HPDE6-E6E7 (cell line): ENCODE data around the gene TBX21.
"Not testable (repeated sequence)": the region's sequence is repeated elsewhere in the genome, so short reads cannot be mapped to it uniquely, and the experiment has no call there.

Experiments used
- DNase-seq: peaks from one replicate; pipeline ENCODE4 v3.0.0; 2011; ENCODE audit warnings: missing footprints; ENCODE audit errors: extremely low spot score

TBX21 gene

DNA sequence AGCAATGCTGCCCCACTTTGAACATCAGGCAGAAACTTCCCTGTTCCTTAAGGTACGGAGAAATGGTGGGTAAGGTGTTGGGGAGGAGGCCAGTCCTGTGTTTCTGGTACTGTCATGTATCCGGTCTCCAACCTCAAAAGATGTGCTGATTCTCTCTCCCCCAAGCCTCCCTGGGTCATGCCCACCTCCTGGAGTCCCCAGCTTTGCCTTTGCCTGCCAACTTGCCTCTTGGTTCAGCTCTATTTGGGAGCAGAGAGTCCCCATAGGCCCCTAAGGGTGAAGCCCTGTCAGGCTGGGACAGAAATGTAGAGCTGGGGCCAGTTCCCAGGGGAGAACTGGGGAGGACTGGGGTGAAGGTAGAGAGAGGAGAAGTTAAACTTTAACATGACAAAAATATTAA lies 1.6 kb upstream of the TBX21 start:
- no peak for DNase-seq

DNA sequence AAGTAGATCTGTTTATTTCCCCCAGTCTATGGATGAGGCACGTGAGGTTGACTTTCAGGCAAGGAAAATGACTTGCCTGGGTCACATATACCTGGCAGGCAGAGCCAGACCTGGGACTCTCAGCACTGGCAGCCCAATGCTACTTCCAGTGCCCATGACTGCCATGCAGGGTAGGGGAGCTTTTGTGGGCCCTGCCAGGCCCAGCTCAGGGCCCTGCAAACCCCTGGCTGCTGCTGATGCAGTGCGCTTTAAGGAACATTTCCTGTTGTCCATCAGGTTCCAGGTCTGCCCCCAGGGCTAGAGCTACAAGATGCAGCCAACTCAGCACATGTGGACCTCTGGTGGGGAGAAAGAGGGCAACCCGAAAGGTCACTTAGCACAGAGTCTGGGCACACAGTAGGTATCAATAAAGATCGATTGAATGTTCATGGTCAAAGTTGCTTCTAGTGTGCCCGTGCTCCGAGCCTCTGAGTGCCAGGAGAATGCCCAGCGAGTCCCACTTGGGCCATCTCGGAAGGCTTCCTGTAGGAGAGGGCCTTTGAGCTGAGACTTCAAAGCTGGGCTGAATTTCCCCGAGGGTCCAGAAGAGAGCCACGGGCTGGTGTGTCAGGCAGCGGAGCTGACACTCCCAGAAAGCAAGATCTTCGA lies 513 bp upstream of the TBX21 start:
- no peak for DNase-seq

DNA sequence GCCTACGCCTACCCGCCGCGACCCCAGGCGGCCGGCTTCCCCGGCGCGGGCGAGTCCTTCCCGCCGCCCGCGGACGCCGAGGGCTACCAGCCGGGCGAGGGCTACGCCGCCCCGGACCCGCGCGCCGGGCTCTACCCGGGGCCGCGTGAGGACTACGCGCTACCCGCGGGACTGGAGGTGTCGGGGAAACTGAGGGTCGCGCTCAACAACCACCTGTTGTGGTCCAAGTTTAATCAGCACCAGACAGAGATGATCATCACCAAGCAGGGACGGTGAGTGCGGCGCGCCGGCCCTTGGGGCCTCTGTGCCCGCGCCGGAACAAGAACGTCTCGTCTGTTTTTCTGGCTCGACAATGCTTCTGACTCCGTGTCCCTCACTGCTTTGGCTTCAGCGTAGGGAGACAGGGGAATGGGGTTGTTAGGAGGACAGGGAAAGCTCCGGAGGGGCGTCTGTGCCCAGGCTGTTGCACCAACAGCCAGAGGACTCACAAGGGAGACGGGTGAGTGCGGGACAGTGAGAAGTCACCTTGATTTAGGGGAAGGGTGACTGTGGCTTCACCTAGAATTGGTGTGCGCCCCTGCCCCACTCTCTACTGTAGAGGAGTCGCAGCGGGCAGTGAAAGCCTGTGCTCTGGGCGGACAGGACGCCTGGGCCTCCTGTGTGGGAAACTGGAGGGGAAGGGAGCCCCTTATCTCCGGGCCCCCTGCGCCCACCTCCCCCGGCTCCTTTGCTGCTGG lies 806 bp downstream of the TBX21 start:
- DNase-seq, result no peak

GRCh38 chr17:47735139-47735464 lies 2.1 kb downstream of the TBX21 start:
- DNase-seq, result no peak

GRCh38 chr17:47735536-47736011 lies 2.5 kb downstream of the TBX21 start:
- DNase-seq, result no peak

GRCh38 chr17:47736501-47737495 lies 3.8 kb downstream of the TBX21 start:
- DNase-seq, result no peak

DNA sequence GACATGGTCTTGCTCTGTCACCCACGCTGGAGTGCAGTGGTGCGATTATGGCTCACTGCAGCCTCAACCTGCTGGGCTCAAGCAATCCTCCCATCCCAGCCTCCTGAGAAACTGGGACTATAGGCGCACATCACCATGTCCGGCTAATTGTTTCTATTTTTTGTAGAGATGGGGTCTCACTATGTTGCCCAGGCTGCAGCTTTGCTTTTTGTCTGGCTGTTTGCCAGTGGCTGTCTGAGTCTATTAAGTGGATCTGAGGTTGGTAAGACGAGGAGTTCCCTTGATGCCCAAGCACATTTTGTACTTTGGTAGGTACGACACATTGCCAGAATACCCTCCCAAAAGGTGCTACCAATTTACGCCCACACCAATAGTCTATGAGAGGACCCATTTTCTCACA lies 5.1 kb downstream of the TBX21 start:
- DNase-seq, result no peak

- no peak for DNase-seq
Measured at GRCh38 chr17:47739150-47739549, 6.1 kb downstream of the TBX21 start.

DNA sequence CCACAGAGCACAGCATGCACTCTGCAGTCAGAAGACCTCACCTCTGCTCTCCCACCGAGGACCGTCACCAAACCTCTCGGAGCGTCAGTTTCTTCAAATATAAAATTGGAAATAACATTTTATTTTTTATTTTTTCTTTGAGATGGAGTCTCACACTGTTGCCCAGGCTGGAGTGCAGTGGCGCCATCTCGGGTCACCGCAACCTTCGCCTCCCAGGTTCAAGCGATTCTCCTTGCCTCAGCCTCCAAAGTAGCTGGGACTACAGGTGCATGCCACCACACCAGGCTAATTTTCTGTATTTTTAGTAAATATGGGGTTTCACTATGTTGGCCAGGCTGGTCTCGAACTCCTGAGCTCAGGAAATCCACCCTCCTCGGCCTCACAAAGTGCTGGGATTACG lies 6.9 kb downstream of the TBX21 start:
- not testable (repeated sequence) for DNase-seq

DNA sequence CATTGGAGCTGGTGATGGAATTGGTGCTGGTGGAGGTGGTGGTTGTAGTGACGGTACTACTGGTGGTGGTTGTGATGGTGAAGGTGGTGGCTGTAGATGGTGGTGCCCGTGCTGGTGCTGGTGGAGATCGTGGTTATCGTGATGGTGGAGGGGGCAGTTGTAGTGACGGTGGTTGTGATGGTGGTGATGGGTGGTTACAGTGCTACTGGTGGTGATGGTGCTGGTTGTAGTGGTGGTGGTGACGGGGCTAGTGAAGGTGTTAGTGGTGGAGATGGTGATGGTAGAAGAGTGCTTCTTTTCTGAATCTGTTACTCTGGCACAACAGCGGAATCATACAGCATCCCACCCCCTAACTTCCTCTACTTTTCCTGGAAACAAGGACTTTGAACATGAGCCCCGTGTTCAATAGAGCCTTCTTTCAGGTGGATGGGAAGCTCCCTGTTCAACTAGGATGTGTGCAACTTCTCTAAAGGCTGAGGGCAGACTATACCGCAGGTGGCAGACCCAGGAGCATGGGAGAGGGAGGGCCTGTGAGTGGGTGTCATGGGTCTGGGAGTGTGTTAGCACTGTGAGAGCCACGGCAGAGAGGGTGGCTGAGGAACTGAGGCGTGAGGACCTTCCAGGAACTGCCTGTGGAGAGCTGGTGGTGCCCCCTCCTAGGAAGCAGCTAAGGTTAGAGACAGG lies 8.2 kb downstream of the TBX21 start:
- DNase-seq, result no peak

DNA sequence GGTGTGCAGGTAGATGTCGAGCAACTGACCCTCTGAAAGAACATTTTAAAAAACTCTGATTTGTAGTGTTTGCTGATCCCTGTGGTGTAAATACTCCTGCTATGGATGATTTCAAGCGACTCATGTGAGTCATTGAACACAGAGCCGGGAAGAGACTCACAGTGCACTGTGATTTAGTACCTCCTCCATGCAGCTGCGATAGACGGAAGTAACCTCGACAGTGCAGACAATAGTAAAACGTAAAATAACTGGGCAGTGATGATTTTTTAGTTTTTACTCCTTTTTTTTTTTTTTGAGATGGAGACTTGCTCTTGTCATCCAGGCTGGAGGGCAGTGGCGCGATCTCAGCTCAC lies 8.7 kb downstream of the TBX21 start:
- DNase-seq, result no peak

GRCh38 chr17:47742319-47743181 lies 9.5 kb downstream of the TBX21 start:
- DNase-seq, result no peak

- no peak for DNase-seq
Measured at GRCh38 chr17:47744168-47745036, 11.4 kb downstream of the TBX21 start.

GRCh38 chr17:47745037-47745380 lies 12.0 kb downstream of the TBX21 start:
- DNase-seq, result no peak

DNA sequence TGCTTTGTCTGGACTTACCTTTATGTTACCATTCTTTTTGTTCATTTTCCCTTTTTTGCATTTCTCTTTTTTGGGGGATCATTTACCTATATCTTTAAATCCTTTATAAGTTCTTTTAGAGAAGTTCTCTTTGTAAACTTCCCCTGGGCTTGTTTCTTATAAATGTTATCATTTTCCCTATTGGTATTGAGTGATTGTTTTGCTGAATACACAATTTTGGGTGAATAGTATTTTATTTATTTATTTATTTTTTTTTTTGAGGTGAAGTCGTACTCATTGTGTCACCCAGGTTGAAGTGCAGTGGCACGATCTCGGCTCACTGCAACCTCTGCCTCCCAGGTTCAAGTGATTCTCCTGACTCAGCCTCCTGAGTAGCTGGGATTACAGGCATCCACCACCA lies 18.4 kb downstream of the TBX21 start:
- DNase-seq, result no peak

DNA sequence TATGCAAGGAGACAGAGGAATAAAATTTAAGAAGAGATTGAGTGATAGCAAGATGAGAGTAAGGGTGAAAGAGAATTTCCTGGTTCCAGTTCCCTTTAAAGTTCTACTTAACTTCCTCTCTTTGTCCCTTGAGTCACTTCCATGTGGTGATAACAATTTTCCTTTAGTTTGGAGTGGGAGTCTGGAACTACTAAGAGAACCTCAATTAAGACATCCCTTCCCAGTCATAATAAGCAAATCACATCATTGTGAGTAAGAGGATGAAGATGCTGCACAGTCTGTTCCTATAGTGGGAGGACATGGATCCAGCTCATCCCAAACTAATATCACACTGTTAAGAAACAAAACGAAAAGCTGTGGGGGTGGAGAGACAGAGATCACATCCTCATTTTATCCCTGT lies 24.4 kb downstream of the TBX21 start:
- DNase-seq, result no peak

DNA sequence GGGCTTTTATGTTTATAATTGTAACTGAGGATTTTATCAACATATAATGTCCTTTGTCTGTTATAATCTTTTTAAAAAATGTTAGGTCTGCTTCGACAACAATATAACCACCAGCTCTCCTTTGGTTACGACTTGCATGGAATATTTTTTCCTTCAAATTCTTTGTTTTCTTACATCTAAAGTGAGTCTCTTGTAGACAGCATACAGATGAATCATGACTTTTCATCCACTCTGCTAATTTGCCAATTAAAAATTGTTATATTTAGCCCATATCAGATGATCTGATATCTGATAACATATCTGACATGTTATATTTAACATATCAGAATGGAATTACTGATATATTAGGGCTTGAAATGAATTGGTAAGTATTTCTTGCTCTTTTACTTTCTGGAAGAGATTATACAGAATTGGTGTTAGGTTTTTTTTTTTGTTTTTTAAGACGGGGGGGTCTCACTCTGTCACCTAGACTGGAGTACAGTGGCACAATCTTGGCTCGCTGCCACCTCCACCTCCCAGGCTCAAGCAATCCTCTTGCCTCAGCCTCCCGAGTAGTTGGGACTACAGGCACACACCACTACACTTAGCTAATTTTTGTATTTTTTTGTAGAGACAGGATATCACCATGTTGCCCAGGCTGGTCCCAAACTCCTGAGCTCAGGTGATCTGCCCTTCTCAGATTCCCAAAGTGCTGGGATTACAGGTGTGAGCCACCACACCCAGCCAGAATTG lies 27.5 kb downstream of the TBX21 start:
- DNase-seq, result no peak

DNA sequence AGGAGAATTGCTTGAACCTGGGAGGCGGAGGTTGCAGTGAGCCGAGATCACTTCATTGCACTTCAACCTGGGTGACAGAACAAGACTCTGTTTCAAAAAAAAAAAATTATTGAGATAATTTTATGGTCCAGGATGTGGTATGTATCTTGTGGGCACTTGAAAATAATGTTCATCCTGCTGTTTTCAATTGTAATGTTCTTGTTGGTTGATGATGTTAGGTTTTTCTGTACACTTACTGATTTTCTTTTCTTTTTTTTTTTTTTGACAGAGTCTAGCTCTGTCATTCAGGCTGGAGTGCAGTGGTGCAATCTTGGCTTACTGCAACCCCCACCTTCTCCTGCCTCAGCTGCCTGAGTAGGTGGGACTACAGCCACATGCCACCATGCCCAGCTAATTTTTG lies 29.7 kb downstream of the TBX21 start:
- no peak for DNase-seq

DNA sequence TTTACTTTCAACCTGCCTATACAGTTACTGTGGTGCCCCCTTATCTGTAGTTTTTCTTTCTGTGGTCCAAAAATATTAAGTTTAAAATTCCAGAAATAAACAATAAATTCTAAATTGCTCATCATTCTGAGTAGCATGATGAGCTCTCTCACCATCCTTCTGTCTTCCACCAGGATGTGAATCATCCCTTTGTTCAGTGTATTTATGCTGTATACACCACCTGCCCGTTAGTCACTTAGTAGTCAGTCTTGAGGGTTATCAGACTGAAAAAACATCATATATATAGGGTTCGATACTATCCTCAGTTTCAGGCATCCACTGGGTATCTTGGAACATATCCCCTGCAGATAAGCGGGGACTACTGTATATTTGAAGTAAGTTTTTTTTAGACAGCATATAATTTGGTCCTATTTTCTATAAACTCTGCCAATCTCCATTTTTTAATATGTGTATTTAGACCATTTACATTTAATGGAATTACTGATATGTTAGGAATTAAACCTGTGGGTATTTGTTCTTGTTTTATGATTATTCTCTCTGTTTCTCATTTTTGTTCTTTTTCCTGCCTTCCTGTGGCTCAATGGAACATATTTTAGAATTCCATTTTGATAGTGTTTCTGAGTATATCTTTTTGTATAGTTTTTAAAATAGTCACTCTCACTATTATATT lies 31.0 kb downstream of the TBX21 start:
- no peak for DNase-seq
